Measurements from ENCODE around the gene ZG16B. TPM values are rescaled to one million over a fixed set of nuclear protein-coding genes. Genes with fewer than 3 reads are reported as not detected.

Gene ZG16B
- total RNA-seq, 1 donor from 2014 or later, result not detected

GRCh38 chr16:2822158-2822495, 8.0 kb upstream of the ZG16B start:
- Mint-ChIP-seq H3K9me3 (no peaks in the 10 kb centered on the region), H3K27me3 (ENCODE audit: insufficient read depth, low read depth) (peaks cover 5% of the 10 kb centered on the region), H3K4me1 (no peaks in the 10 kb centered on the region), H3K27ac (no peak overlapping the region), H3K36me3 (no peaks in the 10 kb centered on the region), H3K4me3 (no peak overlapping the region)
- Histone ChIP-seq H3K4me3 (no peak overlapping the region), H2AFZ (replicated peaks) (no peak overlapping the region), H3K36me3 (no peaks in the 10 kb centered on the region), H4K20me1 (ENCODE audit: low read depth) (no peaks in the 10 kb centered on the region), H3K4me1 (peaks cover 5% of the 10 kb centered on the region), H3K9me3 (ENCODE audit: low read depth) (no peaks in the 10 kb centered on the region), H3K9ac (no peak overlapping the region), H3K4me2 (no peak overlapping the region), H3K27me3 (no peaks in the 10 kb centered on the region), H3K79me2 (ENCODE audit: low read depth) (no peaks in the 10 kb centered on the region), H3F3A (ENCODE audit: low read depth) (no peaks in the 10 kb centered on the region), H3K27ac (no peak overlapping the region)
- TF ChIP-seq EZH2 (IDR thresholded peaks at IDR 0.05), result no peak
- TF ChIP-seq EZH2phosphoT487 (IDR thresholded peaks at IDR 0.05), result no peak
- TF ChIP-seq, protein P1, sequence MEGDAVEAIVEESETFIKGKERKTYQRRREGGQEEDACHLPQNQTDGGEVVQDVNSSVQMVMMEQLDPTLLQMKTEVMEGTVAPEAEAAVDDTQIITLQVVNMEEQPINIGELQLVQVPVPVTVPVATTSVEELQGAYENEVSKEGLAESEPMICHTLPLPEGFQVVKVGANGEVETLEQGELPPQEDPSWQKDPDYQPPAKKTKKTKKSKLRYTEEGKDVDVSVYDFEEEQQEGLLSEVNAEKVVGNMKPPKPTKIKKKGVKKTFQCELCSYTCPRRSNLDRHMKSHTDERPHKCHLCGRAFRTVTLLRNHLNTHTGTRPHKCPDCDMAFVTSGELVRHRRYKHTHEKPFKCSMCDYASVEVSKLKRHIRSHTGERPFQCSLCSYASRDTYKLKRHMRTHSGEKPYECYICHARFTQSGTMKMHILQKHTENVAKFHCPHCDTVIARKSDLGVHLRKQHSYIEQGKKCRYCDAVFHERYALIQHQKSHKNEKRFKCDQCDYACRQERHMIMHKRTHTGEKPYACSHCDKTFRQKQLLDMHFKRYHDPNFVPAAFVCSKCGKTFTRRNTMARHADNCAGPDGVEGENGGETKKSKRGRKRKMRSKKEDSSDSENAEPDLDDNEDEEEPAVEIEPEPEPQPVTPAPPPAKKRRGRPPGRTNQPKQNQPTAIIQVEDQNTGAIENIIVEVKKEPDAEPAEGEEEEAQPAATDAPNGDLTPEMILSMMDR (IDR thresholded peaks at IDR 0.05), result no peak
- no peak for DNase-seq (ENCODE audit: low spot score)

DNA sequence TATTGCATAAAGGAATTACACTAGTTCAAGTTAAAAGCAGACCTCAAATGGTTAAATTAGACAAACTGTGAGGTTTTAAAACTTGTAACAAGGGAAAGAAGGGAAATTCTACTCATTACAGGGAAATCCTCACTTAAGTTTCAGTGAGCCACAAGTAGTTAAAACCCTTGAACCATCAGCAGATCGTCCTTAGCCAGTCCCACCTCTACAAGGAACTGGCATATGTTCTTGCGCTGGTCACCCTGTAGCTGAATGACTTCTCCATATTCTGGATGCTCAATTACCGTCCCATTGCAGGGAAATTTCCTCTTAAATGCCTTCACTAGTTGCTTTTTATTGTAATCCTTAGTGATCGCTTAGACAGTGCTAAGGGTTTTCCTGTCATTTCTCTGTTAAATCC, 7.6 kb upstream of the ZG16B start:
- no peak for DNase-seq (ENCODE audit: low spot score)
- H2AFZ ChIP-seq (replicated peaks), result no peak overlapping the region
- H3F3A ChIP-seq (ENCODE audit: low read depth), result no peaks in the 10 kb centered on the region
- no peaks in the 10 kb centered on the region for H3K79me2 ChIP-seq (ENCODE audit: low read depth)
- no peak overlapping the region for H3K27ac Mint-ChIP-seq
- no peaks in the 10 kb centered on the region for H3K36me3 ChIP-seq
- no peaks in the 10 kb centered on the region for H3K9me3 ChIP-seq (ENCODE audit: low read depth)
- TF ChIP-seq EZH2 (IDR thresholded peaks at IDR 0.05) (no peak), EZH2phosphoT487 (IDR thresholded peaks at IDR 0.05) (no peak)
- TF ChIP-seq, protein P1 (IDR thresholded peaks at IDR 0.05), result no peak
- H3K9me3 Mint-ChIP-seq, result no peaks in the 10 kb centered on the region
- H3K27me3 Mint-ChIP-seq (ENCODE audit: insufficient read depth, low read depth), result peaks cover 5% of the 10 kb centered on the region
- H4K20me1 ChIP-seq (ENCODE audit: low read depth), result no peaks in the 10 kb centered on the region
- H3K4me2 ChIP-seq, result no peak overlapping the region
- peak overlapping the region; percentile 23 for H3K4me3 Mint-ChIP-seq
- no peaks in the 10 kb centered on the region for H3K4me1 Mint-ChIP-seq
- no peaks in the 10 kb centered on the region for H3K27me3 ChIP-seq
- no peak overlapping the region for H3K4me3 ChIP-seq
- H3K4me1 ChIP-seq, result peaks cover 5% of the 10 kb centered on the region
- H3K36me3 Mint-ChIP-seq, result no peaks in the 10 kb centered on the region
- no peak overlapping the region for H3K27ac ChIP-seq
- no peak overlapping the region for H3K9ac ChIP-seq

DNA sequence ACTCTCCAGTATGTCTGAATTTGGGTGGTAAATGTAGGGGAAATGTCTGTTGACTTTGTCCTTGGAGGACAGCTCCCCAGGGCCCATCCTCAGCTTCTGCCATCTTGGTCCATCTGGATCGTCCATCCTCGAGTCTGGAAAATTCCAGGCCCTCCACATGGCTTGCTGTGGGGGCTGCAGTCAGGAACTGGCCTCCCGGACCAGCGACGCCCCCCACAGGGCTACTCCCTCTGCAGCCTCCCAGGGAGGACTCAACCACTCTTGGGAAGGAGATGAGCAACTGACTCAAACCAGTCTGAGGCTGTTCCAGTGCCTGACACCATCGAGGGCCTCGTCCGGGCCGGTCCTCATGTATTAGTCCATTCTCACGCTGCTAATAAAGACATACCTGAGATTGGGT, 5.5 kb upstream of the ZG16B start:
- no peaks in the 10 kb centered on the region for H3K36me3 Mint-ChIP-seq
- no peaks in the 10 kb centered on the region for H3K4me1 Mint-ChIP-seq
- H3K4me3 ChIP-seq, result no peak overlapping the region
- no peak overlapping the region for H3K4me3 Mint-ChIP-seq
- H3K9me3 ChIP-seq (ENCODE audit: low read depth), result no peaks in the 10 kb centered on the region
- H3K4me1 ChIP-seq, result peaks cover 5% of the 10 kb centered on the region
- no peak overlapping the region for H3K4me2 ChIP-seq
- no peak for DNase-seq (ENCODE audit: low spot score)
- TF ChIP-seq EZH2 (IDR thresholded peaks at IDR 0.05) (no peak), EZH2phosphoT487 (IDR thresholded peaks at IDR 0.05) (no peak)
- TF ChIP-seq, protein P1 (IDR thresholded peaks at IDR 0.05), result no peak
- H3F3A ChIP-seq (ENCODE audit: low read depth), result no peaks in the 10 kb centered on the region
- H3K27me3 ChIP-seq, result no peaks in the 10 kb centered on the region
- H3K9ac ChIP-seq, result no peak overlapping the region
- no peak overlapping the region for H2AFZ ChIP-seq (replicated peaks)
- H3K27ac ChIP-seq, result no peak overlapping the region
- no peaks in the 10 kb centered on the region for H3K9me3 Mint-ChIP-seq
- H3K27me3 Mint-ChIP-seq (ENCODE audit: insufficient read depth, low read depth), result peaks cover 2% of the 10 kb centered on the region
- H3K79me2 ChIP-seq (ENCODE audit: low read depth), result no peaks in the 10 kb centered on the region
- no peaks in the 10 kb centered on the region for H4K20me1 ChIP-seq (ENCODE audit: low read depth)
- no peak overlapping the region for H3K27ac Mint-ChIP-seq
- H3K36me3 ChIP-seq, result no peaks in the 10 kb centered on the region
